Measurements from ENCODE around the gene MED12. TPM values are rescaled to one million over a fixed set of nuclear protein-coding genes. Genes with fewer than 3 reads are reported as not detected.

Gene MED12
- total RNA-seq, 2 experiments from 2014 or later, result 46.2 to 56.4 TPM

- intact Hi-C loops (cut with DNase I, micrococcal nuclease), result no loop called here
- H3K27ac Mint-ChIP-seq, result peak overlapping the region; percentile 99
- no peaks in the 10 kb centered on the region for H3K9me3 Mint-ChIP-seq (ENCODE audit: low read depth)
- H3K4me3 Mint-ChIP-seq, result peak overlapping the region; percentile 99
- ChIA-PET CTCF (no interaction called here), POLR2A (no interaction called here)
- H3K4me1 Mint-ChIP-seq, result peaks cover 60% of the 10 kb centered on the region
- peak; percentile 11 for ATAC-seq
- H3K36me3 Mint-ChIP-seq (ENCODE audit: low read depth), result peaks cover 70% of the 10 kb centered on the region
- H3K27me3 Mint-ChIP-seq, result no peaks in the 10 kb centered on the region
- peak; percentile 65 for DNase-seq
Measured at GRCh38 chrX:71107762-71108360, 10.5 kb upstream of the MED12 start.

GRCh38 chrX:71109051-71109450 lies 9.3 kb upstream of the MED12 start:
- H3K4me3 Mint-ChIP-seq, result peak overlapping the region; percentile 99
- no peaks in the 10 kb centered on the region for H3K9me3 Mint-ChIP-seq (ENCODE audit: low read depth)
- DNase-seq (peak; percentile 23), ATAC-seq (no peak)
- peak overlapping the region; percentile 99 for H3K27ac Mint-ChIP-seq
- H3K4me1 Mint-ChIP-seq, result peaks cover 56% of the 10 kb centered on the region
- H3K36me3 Mint-ChIP-seq (ENCODE audit: low read depth), result peaks cover 67% of the 10 kb centered on the region
- intact Hi-C loops (cut with DNase I, micrococcal nuclease), result no loop called here
- ChIA-PET POLR2A (no interaction called here), CTCF (no interaction called here)
- H3K27me3 Mint-ChIP-seq, result no peaks in the 10 kb centered on the region

GRCh38 chrX:71111141-71111843 lies 7.1 kb upstream of the MED12 start, which contains the start of gene IL2RG:
Gene IL2RG, minus strand, starts transcription at chrX:71111577. Its CDS starts 38 bp downstream, at chrX:71111539.
- Mint-ChIP-seq H3K27me3 (no peaks in the 10 kb centered on the region), H3K9me3 (ENCODE audit: low read depth) (no peaks in the 10 kb centered on the region), H3K4me1 (peaks cover 39% of the 10 kb centered on the region), H3K27ac (peak within 1 kb of the TSS; percentile 99), H3K36me3 (ENCODE audit: low read depth) (peaks cover 49% of the 10 kb centered on the region), H3K4me3 (peak within 1 kb of the TSS; percentile 99)
- peak; percentile 83 for DNase-seq
- intact Hi-C loops (cut with DNase I, micrococcal nuclease), result loop anchor here (1.0 to 5.0 kb wide), 5 partner anchors 13 to 423 kb away; partner anchors contain the start of genes NONO (in 1 of the 2) and TAF1 (in 1 of the 2)
- ChIA-PET CTCF (interaction anchor here (0.5 to 2.8 kb wide), 6 partner anchors 8 to 667 kb away, joined by 3 to 22 read pairs (median 4); no protein-coding TSS in a partner anchor), POLR2A (interaction anchor here (0.5 to 1.5 kb wide), 6 partner anchors 9 to 979 kb away, joined by 3 to 6 read pairs (median 4); partner anchors contain the start of genes ITGB1BP2 and TAF1)
- ATAC-seq, result peak; percentile 83

GRCh38 chrX:71111921-71112431 lies 6.4 kb upstream of the MED12 start:
- peak; percentile 45 for ATAC-seq
- POLR2A ChIA-PET, result interaction anchor here (0.5 to 1.5 kb wide), 6 partner anchors 10 to 979 kb away, joined by 3 to 6 read pairs (median 4); partner anchors contain the start of genes ITGB1BP2 and TAF1
- intact Hi-C loops (cut with DNase I, micrococcal nuclease), result loop anchor here (1.0 to 5.0 kb wide), 5 partner anchors 14 to 422 kb away; partner anchors contain the start of genes NONO (in 1 of the 2) and TAF1 (in 1 of the 2)
- H3K9me3 Mint-ChIP-seq (ENCODE audit: low read depth), result no peaks in the 10 kb centered on the region
- peaks cover 33% of the 10 kb centered on the region for H3K4me1 Mint-ChIP-seq
- peak overlapping the region; percentile 99 for H3K4me3 Mint-ChIP-seq
- H3K27me3 Mint-ChIP-seq, result no peaks in the 10 kb centered on the region
- CTCF ChIA-PET, result interaction anchor here (0.5 to 2.8 kb wide), 6 partner anchors 9 to 668 kb away, joined by 3 to 22 read pairs (median 4); no protein-coding TSS in a partner anchor
- H3K27ac Mint-ChIP-seq, result peak overlapping the region; percentile 99
- DNase-seq, result peak; percentile 34
- peaks cover 44% of the 10 kb centered on the region for H3K36me3 Mint-ChIP-seq (ENCODE audit: low read depth)

GRCh38 chrX:71117358-71117757 lies 1.0 kb upstream of the MED12 start:
- Mint-ChIP-seq H3K36me3 (ENCODE audit: low read depth) (peaks cover 12% of the 10 kb centered on the region), H3K27me3 (no peaks in the 10 kb centered on the region), H3K9me3 (ENCODE audit: low read depth) (no peaks in the 10 kb centered on the region), H3K4me3 (no peak overlapping the region), H3K4me1 (peaks cover 31% of the 10 kb centered on the region), H3K27ac (no peak overlapping the region)
- ATAC-seq (no peak), DNase-seq (no peak)
- CTCF ChIA-PET, result interaction anchor here (0.6 to 2.3 kb wide), 8 partner anchors 11 to 65 kb away, joined by 3 to 10 read pairs (median 6); no protein-coding TSS in a partner anchor
- POLR2A ChIA-PET, result no interaction called here
- intact Hi-C loops (cut with DNase I, micrococcal nuclease), result loop anchor here (5.0 kb wide), 3 partner anchors 50 to 250 kb away; partner anchors contain the start of genes SNX12 (in 1 of the 2) and TAF1 (in 1 of the 2)

- Mint-ChIP-seq H3K27ac (peak overlapping the region; percentile 47), H3K9me3 (ENCODE audit: low read depth) (no peaks in the 10 kb centered on the region), H3K36me3 (ENCODE audit: low read depth) (peaks cover 14% of the 10 kb centered on the region)
Measured at GRCh38 chrX:71118985-71119535, 664 bp downstream of the MED12 start.

GRCh38 chrX:71128166-71128833 lies 9.9 kb downstream of the MED12 start:
- intact Hi-C loops (cut with DNase I, micrococcal nuclease), result no loop called here

More at GRCh38 chrX:71118985-71119535, 664 bp downstream of the MED12 start:
- H3K4me3 Mint-ChIP-seq, result peak overlapping the region; percentile 79
- intact Hi-C loops (cut with DNase I, micrococcal nuclease), result loop anchor here (1.0 to 5.0 kb wide), 7 partner anchors 23 to 828 kb away; partner anchors contain the start of genes SNX12 (in 2 of the 2), KIF4A (in 1 of the 2) and TAF1 (in 1 of the 2)
- H3K4me1 Mint-ChIP-seq, result peaks cover 19% of the 10 kb centered on the region
- POLR2A ChIA-PET, result interaction anchor here (0.7 to 1.7 kb wide), 7 partner anchors 18 to 1062 kb away, joined by 3 to 6 read pairs (median 5); partner anchors contain the start of genes NONO and SNX12
- DNase-seq, result peak; percentile 20
- H3K27me3 Mint-ChIP-seq, result no peaks in the 10 kb centered on the region
- CTCF ChIA-PET, result interaction anchor here (0.9 to 2.3 kb wide), 5 partner anchors 10 to 21 kb away, joined by 3 to 10 read pairs (median 7); no protein-coding TSS in a partner anchor
- ATAC-seq, result no peak

GRCh38 chrX:71128915-71129765 lies 10.7 kb downstream of the MED12 start:
- Mint-ChIP-seq H3K4me1 (peaks cover 14% of the 10 kb centered on the region), H3K27ac (peak overlapping the region; percentile 70), H3K9me3 (ENCODE audit: low read depth) (no peaks in the 10 kb centered on the region), H3K27me3 (no peaks in the 10 kb centered on the region), H3K4me3 (peak overlapping the region; percentile 41), H3K36me3 (ENCODE audit: low read depth) (peaks cover 42% of the 10 kb centered on the region)
- intact Hi-C loops (cut with DNase I, micrococcal nuclease), result loop anchor here (1.0 kb wide), 3 partner anchors 31 to 159 kb away; partner anchors contain the start of gene SNX12 (in 1 of the 2)
- ATAC-seq (peak; percentile 96), DNase-seq (peak; percentile 83)
- POLR2A ChIA-PET, result no interaction called here
- CTCF ChIA-PET, result interaction anchor here (0.8 to 2.8 kb wide), 8 partner anchors 11 to 364 kb away, joined by 3 to 17 read pairs (median 4); partner anchors contain the start of genes IL2RG and MED12

More at GRCh38 chrX:71128166-71128833, 9.9 kb downstream of the MED12 start:
- H3K4me3 Mint-ChIP-seq, result no peak overlapping the region
- peaks cover 14% of the 10 kb centered on the region for H3K4me1 Mint-ChIP-seq
- ATAC-seq, result no peak
- H3K36me3 Mint-ChIP-seq (ENCODE audit: low read depth), result peaks cover 45% of the 10 kb centered on the region
- H3K9me3 Mint-ChIP-seq (ENCODE audit: low read depth), result no peaks in the 10 kb centered on the region
- POLR2A ChIA-PET, result no interaction called here
- no peak for DNase-seq
- peak overlapping the region; percentile 70 for H3K27ac Mint-ChIP-seq
- H3K27me3 Mint-ChIP-seq, result no peaks in the 10 kb centered on the region
- CTCF ChIA-PET, result interaction anchor here (0.6 to 2.8 kb wide), 7 partner anchors 10 to 364 kb away, joined by 3 to 15 read pairs (median 3); partner anchors contain the start of genes IL2RG and MED12

- Mint-ChIP-seq H3K27ac (no peak overlapping the region), H3K27me3 (no peaks in the 10 kb centered on the region), H3K4me3 (no peak overlapping the region), H3K9me3 (ENCODE audit: low read depth) (no peaks in the 10 kb centered on the region), H3K4me1 (peaks cover 14% of the 10 kb centered on the region), H3K36me3 (ENCODE audit: low read depth) (peaks cover 38% of the 10 kb centered on the region)
- ATAC-seq (no peak), DNase-seq (no peak)
- ChIA-PET POLR2A (no interaction called here), CTCF (interaction anchor here (1.3 to 2.3 kb wide), 4 partner anchors 29 to 161 kb away, joined by 3 to 17 read pairs (median 4); no protein-coding TSS in a partner anchor)
- intact Hi-C loops (cut with DNase I, micrococcal nuclease), result no loop called here
Measured at GRCh38 chrX:71131510-71131909, 13.1 kb downstream of the MED12 start.

Data from activated CD4-positive, alpha-beta T cell treated with anti-CD3 and anti-CD28 coated beads for 36 hours (primary cell).